Activated naive CD8-positive, alpha-beta T cell treated with anti-CD3 and anti-CD28 coated beads, Interleukin-2, amount 50 U/mL, for 16 hours (primary cell): ENCODE data around the gene LIN9.

Experiments
- DNase-seq: peaks from one replicate; pipeline ENCODE4 v3.0.0-alpha.2; 2020; ENCODE audit warnings: low read depth, low spot score

Gene LIN9

DNA sequence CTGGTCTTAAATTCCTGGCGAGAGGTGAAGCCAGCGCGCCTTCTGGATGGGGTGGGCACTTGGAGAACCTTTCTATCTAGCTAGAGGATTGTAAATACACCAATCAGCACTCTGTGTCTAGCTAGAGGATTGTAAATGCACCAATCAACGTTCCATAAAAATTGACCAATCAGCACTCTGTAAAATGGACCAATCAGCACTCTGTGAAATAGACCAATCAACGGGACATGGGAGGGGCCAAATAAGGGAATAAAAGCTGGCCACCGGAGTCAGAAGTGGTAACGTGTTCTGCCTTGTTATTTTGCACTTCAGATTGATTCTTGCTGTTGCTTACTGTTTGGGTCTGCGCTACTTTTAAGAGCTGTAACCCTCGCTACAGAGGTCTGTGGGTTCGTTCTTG, 12.0 kb upstream of the LIN9 start:
- DNase-seq: no peak

DNA sequence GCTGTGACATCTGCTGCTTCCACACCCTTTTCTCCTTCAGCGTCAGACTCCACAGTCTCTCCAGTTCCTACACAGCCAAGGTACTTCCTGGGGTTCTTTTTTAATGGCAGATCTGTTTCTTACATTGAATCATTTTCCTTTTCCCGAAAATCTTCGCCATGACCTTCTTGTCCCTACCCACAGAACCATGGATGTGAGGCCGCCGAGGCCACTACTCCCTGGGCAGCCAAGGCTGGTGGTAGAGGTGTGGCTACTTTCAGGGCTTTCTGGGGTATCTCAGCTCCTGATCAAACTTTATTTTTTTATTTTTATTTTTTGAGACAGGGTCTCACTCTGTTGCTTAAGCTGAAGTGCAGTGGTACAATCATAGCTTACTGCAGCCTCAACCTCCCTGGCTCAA, 9.5 kb upstream of the LIN9 start:
- DNase-seq: no peak

DNA sequence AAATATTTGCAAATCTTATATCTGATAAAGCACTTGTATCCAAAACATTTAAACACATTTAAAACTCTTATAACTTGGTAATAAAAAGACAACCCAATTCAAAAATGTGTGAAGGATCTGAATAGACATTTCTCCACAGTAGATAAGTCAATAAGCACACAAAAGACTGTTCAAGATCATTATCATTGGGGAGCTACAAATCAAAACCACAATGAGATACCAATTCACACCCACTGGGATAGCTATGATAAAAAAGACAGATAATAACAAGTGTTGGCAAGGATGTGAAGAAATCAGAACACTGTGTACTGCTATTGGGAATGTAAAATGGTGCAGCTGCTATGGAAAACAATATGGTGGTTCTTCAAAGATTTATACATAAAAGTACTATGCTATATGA, 5.1 kb upstream of the LIN9 start:
- DNase-seq: no peak

DNA sequence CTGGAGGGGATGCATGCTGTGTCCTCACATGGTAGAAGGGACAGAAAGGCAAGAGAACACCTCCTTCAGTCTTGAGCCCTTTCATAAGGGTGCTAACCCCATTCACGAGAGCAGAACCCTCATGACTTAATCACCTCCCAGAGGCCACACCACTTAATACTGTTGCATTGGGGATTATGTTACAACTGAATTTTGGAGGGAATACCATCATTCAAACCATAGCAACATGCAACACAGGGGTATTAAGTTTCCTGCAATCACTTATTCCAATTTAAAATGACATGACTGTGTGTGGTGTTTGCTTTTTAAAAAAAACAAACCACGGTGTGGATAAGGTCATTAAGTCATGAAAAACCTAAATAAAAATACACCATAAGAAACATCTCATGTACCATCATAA, 3.1 kb upstream of the LIN9 start:
- DNase-seq: no peak

DNA sequence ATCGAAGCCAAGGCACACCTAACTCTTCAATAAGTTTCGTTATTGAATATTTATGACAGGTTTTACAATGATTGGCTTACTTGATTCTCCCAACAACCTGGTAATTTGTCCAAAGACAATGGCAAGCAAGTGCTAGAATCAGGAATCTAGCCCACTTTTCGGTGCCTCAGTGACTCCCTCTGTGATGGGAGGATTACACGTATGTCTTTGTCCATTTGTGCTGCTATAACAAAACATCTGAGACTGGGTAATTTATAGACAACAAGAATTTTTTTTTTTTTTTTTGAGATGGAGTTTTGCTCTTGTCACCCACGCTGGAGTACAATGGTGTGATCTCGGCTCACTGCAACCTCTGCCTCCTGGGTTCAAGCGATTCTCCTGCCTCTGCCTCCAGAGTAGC, 2.4 kb upstream of the LIN9 start:
- no peak for DNase-seq

DNA sequence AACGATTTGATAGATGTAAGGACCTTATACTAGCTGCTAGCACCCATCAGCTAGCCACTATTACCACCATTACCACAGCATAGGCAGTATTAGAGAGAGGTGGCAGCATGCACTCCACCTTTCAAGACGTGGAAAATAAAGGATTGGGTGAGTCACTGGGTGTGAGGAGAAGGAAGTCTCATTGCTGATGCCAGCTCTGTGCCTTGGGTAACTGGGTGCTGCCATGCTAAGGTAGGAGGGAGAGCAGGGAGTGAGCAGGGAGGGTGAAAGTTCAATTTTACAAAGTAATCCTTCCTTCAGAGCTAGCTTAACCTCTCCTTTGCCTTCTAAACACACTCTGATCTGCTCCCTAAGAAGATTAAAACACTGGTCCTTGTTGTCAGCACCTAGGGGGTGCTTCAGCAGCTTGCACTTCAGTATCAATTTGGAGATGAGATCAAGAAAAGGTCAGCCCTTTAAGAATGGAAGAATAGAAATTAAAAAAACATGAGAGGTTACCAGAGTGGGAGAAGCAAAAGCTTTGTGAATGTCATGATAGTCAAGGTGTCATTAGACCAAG, 1.8 kb upstream of the LIN9 start:
- DNase-seq: no peak

DNA sequence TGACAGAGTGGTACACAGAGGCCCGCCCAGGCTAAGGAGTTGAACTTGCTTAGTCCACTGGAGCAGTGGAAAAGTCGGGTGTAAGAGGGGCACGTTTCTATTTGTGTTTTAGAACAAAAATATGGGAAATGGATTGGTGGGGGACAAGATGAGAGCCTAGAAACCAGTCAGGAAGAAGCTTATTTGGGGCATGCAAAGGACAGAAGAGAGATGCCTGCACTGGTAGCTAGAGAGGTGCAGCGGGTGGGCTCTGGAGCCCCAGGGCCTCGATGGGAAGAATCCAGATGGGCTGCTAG, 1.2 kb upstream of the LIN9 start:
- no peak for DNase-seq

DNA sequence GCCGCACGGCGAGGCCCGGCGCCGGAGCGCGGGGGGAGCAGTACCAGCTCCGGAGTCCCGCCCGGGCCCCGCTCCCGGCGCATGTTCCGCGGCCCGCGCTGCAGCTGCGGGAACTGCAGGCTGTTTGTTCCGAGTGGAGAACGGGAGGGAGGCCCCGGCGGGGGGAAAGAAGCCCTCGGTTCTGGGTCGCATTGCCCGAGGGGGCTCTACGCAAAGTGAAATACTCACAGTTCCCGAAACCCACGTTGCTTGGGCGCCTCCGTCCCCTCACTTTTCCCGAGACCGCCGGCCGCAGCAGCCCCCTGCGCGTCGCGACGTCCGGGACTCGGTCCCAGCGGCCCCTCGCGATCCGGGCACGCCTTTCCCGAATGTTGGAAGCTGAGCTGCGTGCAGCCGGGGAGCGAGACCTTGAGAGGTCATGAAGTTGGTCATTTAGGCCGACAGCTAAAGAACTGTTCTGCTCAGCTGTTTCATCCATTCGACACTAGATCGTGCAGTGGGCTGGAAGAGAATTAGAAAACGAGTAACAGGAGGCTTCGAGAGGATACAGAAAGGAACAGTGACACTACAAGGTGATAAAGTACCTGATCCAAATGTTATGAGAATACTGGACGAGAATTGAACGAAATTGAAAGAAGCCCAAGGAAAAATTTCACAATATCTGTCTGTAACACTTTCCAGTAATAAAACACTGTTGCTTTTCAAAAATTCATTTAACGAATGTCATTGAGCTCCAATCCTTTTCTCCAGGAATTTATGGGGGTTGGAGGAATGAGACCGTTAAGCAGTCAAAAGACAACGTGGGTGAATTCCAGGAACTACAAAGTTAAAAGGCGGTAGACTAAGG, 657 bp upstream of the LIN9 start:
- peak; percentile 4 for DNase-seq

DNA sequence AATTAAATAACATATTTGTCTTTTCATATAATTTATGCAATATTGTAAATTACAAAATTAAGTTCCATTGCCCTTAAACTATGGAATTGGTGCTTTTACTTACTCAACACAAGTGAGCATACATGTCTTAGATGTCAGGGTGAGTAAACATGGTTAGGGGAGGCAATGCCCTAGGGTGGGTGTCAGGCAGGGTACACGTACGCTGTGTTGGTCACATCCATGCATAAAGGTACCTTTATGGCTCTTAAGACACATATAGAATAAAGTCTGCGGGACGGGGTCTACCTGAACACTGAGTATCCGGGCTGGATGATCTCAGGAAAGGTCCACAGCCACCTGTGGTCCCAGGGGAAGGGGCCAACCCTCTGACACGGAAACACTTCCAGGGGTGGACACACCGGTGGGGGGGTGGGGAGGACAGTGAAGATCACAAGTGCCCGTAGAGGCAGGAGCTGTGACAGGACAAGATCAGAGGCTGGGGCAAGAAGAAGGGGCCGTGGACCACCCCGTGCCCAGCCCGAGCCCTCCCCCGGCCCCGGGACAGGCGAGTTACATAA, 720 bp downstream of the LIN9 start:
- no peak for DNase-seq

DNA sequence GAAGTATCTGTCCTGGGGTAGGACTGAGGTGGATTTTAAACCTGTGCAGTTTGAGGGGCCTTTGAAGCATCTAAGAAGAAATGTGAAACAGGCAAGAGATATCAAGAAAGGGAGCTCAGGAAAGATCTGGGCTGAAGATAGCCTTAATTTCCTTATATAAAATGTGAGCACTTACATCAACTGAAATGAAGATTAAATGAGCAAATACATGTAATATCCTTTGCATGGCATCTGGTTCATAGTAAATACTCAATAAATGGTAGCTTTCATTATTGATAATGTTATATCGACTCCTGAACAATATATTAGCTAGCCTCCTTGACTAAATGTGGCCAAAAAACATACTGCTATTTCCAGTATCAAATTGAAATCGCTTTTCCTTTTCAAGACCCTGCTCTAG, 2.5 kb downstream of the LIN9 start:
- DNase-seq: no peak

DNA sequence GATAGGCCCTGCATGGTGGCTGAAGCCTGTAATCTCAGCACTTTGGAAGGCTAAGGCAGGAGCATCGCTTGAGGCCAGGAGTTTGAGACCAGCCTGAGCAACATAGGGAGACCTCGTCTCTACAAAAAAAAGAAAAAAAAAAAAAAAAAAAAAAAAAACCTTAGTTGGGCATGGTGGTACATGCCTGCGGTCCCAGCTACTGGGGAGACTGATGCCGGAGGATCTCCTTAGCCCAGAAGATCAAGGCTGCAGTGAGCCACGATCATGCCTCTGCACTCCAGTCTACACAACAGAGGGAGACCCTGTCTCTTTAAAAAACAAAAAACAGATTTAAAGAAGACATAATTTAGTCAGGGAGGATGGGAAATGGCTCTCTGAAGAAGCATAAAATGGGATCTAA, 3.8 kb downstream of the LIN9 start:
- DNase-seq: no peak

DNA sequence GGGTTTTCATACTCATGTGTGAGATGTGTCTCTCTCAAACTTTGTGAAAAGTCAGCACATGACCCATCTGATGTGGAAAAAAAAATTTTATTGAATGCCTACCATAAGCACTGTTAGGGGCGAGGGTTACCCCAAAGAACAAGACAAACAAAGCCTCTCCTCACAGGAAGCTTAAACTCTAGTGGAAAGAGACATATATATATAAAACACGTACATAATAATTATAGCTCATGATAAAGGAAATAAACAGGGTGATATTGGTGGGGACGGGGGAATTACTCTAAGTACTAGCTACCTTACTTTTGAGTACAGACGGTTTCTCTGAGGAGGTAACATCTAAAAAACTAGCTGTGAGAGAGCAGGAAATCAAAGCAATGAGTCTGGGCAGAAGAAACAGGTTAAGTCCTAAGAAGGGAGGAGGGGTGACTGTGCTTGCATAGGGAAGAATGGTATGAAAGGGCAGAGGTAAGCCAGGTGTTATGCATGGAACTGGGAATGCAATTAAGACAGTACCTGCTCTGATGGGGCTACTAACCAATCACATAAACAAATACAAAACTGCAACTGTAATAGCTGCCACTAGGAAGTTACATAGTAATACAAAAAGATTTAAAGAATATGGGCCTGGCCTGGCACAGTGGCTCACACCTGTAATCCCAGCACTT, 4.5 kb downstream of the LIN9 start:
- no peak for DNase-seq

DNA sequence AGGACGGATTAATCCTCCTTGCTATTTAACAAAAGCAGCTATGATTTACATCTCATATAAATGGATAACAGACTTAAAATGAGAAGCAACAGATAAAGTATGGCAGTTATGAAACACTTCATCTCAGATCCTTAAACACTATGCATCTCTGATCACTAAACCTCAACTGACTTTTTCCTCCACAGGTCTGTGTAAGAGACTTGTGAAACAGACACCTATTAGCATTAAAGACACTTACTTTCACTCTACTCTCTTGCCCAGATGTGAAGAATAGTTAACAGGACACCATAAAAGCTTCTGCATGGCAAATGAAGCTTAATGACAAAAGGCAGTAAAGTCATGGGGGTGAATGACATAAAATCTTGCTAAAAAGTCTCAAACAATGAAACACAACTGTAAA, 6.2 kb downstream of the LIN9 start:
- no peak for DNase-seq

DNA sequence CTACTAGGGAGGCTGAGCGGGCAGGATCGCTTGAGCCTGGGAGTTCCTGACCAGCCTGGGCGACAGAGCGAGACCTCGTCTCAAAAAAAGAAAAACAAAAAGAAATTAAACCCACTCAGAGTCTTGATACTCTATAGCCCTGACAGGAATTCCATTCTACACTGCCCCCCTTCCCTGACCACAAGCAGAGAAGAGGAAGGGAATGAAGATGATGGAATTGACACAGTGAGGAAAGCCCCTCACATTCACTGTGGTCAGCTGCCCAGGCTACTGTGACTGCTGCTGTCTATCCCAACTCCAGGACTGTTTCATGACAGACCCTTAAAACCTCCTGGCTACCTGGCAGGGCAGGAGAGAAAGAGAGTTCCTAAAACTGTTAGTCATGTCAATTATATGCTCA, 12.1 kb downstream of the LIN9 start:
- DNase-seq: no peak

DNA sequence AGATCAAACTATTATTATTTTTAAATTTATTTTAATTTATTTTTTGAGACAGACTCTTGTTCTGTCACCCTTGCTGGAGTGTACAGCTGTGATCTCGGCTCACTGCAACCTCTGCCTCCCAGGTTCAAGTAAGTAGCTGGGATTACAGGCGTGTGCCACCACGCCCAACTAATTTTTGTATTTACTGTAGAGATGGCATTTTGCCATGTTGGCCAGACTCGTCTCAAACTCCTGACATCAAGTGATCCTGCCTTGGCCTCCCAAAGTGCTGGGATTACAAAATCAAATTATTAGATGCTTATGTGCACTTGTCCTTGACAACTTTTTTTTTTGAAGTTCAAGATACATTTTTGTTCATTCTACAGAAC, 15.4 kb downstream of the LIN9 start:
- DNase-seq: no peak

DNA sequence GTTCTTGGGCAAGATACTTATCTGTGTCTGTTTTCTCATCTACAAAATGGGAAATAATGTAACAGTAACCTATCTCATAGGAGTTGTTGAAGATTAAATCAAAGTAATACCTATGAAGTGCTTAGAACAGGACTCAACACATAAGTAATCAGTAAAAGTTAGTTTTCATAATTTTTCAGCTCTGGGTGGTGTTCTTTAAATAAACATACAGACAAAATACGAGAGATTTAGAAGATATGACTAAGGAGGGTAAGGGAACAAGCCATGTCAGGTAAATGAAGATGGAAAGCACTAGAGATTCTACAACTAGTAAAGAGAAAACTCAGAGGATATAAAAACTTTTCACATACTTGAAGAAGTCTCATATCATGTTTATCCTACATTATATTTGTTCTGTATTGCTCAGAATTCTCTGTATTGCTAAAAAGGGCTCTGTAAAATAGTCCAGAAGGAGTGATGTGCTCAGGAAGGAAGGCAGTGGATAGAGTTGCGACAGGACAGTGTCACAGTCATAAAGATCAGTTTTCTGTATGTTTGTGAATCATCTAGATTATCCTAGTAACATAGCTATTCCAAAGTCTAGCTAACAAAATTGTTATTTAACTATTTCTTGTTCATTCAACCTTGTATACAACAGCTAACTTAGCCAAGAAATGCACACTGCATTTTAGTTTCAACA, 16.0 kb downstream of the LIN9 start:
- no peak for DNase-seq

DNA sequence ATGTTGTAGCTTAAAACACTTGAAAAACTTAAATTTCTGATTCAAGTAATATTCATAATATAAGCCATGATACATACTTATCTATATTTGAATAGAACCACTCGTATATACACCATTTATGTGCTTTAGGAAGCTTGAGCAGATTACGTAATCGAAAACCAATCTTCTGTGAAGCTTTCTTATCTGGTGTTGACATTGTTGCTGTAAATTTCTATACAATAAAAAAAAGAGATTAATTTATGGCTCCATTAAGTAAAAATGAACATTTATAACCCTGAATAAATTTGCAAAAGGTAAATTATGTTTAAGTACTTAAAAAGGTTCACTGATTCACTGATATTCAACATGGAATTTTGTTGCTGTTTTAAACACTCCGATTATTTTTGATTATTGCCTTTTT, 21.4 kb downstream of the LIN9 start:
- no peak for DNase-seq

DNA sequence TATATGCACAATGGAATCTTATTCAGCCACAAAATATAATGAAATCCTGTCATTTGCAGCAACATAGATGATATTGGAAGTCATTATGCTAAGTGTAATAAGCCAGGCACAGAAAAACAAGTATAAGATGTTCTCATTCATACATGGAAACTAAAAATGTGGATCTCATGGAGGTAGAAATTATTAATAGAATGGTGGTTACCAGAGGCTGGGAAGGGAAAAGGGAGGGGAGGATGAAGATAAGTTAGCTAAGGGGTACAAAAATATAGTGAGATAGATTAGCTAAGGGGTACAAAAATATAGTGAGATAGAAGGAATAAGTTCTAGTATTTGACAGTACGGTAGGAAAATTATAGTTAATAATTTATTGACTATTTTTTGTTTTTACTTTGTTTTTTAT, 27.9 kb downstream of the LIN9 start:
- no peak for DNase-seq

DNA sequence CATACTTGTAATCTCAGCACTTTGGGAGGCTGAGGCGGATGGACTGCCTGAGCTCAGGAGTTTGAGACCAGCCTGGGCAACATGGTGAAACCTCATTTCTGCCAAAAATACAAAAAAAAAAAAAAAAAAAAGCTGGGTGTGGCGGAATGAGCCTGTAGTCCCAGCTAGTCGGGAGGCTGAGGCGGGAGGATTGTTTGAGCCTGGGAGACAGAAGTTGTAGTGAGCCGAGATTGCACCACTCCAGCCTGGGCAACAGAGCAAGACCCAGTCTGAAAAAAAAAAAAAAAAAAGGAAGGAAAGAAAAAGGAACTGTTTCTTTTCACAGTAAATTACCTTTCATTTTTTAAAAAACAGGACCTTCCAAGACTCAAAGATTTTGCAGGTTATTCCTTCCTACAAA, 29.5 kb downstream of the LIN9 start:
- DNase-seq: no peak

DNA sequence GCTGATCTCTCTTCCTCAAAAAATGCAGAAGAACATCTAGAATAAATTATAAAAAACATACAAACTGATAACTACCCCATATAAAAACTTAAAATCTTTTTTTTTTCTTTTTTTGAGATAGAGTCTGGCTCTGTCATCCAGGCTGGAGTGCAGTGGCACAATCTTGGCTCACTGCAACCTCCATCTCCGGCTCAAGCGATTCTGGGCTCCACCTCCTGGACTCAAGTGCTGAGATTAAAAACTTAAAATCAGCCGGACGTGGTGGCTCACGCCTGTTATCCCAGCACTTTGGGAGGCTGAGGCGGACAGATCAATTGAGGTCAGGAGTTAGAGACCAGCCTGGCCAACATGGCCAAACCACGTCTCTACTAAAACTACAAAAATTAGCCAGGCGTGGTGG, 31.1 kb downstream of the LIN9 start:
- DNase-seq: no peak

DNA sequence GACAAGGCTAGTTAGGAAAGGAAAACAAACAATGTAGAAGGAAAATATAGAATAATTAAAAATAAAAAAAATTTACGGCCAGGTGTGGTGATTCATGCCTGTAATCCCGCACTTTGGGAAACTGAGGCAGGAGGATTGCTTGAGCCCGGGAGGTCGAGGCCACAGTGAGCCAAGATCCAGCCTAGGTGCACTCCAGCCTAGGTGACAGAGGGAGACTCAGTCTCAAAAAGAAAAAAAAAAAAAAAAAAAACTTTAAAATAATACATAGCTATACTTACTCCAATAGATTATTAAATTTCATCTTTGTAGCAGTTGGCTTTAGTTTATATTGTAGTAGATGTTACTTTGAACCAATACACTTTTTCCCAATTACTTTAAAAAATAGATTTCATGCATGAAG, 32.0 kb downstream of the LIN9 start:
- DNase-seq: no peak

DNA sequence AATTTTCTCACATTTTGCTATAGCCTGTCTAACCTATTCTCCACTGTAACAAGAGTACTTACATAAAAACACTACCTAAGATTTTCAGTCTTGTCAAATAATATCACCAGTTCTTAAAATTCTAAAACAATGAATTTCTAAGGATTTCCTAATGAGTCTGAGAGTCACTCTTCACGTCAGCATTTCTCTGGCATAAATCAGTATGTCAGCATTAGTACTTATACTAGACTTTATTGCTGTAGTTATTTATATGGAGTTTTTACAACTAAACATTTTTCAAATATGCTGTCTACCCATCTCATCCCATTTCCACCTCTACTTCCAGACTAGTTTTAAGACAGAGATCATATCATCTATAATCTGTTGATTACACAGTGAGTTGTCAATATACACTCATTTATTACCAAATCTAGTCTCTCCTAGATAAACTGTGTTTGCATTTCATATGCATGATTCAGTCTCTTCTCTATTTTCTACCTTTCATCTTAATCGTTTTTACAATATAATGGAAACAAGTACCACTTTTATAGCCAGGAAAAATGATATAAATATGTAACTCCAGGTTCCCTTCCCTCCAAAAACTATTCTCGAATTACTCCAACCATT, 32.8 kb downstream of the LIN9 start:
- DNase-seq: no peak
